RKO (cell line): ENCODE measurements around the gene SVOPL.
"Not testable (repeated sequence)": the region's sequence is repeated elsewhere in the genome, so short reads cannot be mapped to it uniquely, and the experiment has no call there.

Experiments used
- DNase-seq: peaks from one replicate; pipeline ENCODE4 v3.0.0-alpha.2; 2016; ENCODE audit warnings: low spot score

The SVOPL gene

GRCh38 chr7:138701537-138701923 lies 368 bp upstream of the SVOPL start:
- DNase-seq, result no peak

- DNase-seq, result no peak
Measured at GRCh38 chr7:138699661-138700060, 1.5 kb downstream of the SVOPL start.

- no peak for DNase-seq
Measured at GRCh38 chr7:138698281-138698680, 2.9 kb downstream of the SVOPL start.

GRCh38 chr7:138697535-138698182 lies 3.5 kb downstream of the SVOPL start:
- no peak for DNase-seq

- DNase-seq, result not testable (repeated sequence)
Measured at GRCh38 chr7:138695776-138696175, 5.4 kb downstream of the SVOPL start.

- no peak for DNase-seq
Measured at GRCh38 chr7:138695106-138695505, 6.1 kb downstream of the SVOPL start.

- no peak for DNase-seq
Measured at GRCh38 chr7:138691178-138691577, 10.0 kb downstream of the SVOPL start.

GRCh38 chr7:138690495-138690894 lies 10.7 kb downstream of the SVOPL start:
- no peak for DNase-seq

- not testable (repeated sequence) for DNase-seq
Measured at GRCh38 chr7:138688037-138688436, 13.1 kb downstream of the SVOPL start.

GRCh38 chr7:138684340-138684739 lies 16.8 kb downstream of the SVOPL start:
- no peak for DNase-seq

- no peak for DNase-seq
Measured at GRCh38 chr7:138679793-138680192, 21.4 kb downstream of the SVOPL start.

- no peak for DNase-seq
Measured at GRCh38 chr7:138670594-138670993, 30.6 kb downstream of the SVOPL start.

- no peak for DNase-seq
Measured at GRCh38 chr7:138669364-138669763, 31.8 kb downstream of the SVOPL start.

GRCh38 chr7:138668946-138669345 lies 32.2 kb downstream of the SVOPL start:
- no peak for DNase-seq

GRCh38 chr7:138668229-138668596 lies 32.9 kb downstream of the SVOPL start:
- DNase-seq, result no peak

- no peak for DNase-seq
Measured at GRCh38 chr7:138667535-138668228, 33.5 kb downstream of the SVOPL start.

GRCh38 chr7:138666385-138666784 lies 34.8 kb downstream of the SVOPL start:
- no peak for DNase-seq

- DNase-seq, result no peak
Measured at GRCh38 chr7:138665669-138666140, 35.5 kb downstream of the SVOPL start.

- DNase-seq, result no peak
Measured at GRCh38 chr7:138665249-138665648, 35.9 kb downstream of the SVOPL start.

GRCh38 chr7:138663725-138664710 lies 37.1 kb downstream of the SVOPL start:
- DNase-seq, result no peak

- DNase-seq, result no peak
Measured at GRCh38 chr7:138662991-138663320, 38.2 kb downstream of the SVOPL start.

- no peak for DNase-seq
Measured at GRCh38 chr7:138662076-138662990, 38.8 kb downstream of the SVOPL start.
